IPS-20b (cell line): ENCODE data around the gene HTR7.

Source experiments
- H3K27ac ChIP-seq: one replicate; pipeline ENCODE4 v1.5.1; 2013; ENCODE audit warnings: low read length
- H3K27me3 ChIP-seq: 2 replicates; pipeline ENCODE4 v1.6.1; 2013; ENCODE audit warnings: mild to moderate bottlenecking, low read length, inconsistent platforms; ENCODE audit not compliant: insufficient read depth
- H3K36me3 ChIP-seq: 2 replicates; pipeline ENCODE4 v1.6.1; 2013; ENCODE audit warnings: low read depth, mild to moderate bottlenecking, inconsistent platforms, low read length, moderate library complexity; ENCODE audit not compliant: insufficient read depth
- H3K4me1 ChIP-seq: 2 replicates; pipeline ENCODE4 v1.6.1; 2013; ENCODE audit warnings: mild to moderate bottlenecking, control low read depth, inconsistent platforms, low read length, moderate library complexity; ENCODE audit not compliant: insufficient read depth
- H3K4me3 ChIP-seq: 2 replicates; pipeline ENCODE4 v1.5.1; 2013; ENCODE audit warnings: mild to moderate bottlenecking, low read length, inconsistent platforms
- H3K9ac ChIP-seq: 2 replicates; pipeline ENCODE4 v1.6.1; 2013; ENCODE audit warnings: low read depth, mild to moderate bottlenecking, inconsistent platforms, low read length, moderate library complexity
- H3K9me3 ChIP-seq: 2 replicates; pipeline ENCODE4 v1.6.1; 2013; ENCODE audit warnings: mild to moderate bottlenecking, low read depth, low read length, inconsistent platforms; ENCODE audit not compliant: insufficient read depth

Gene HTR7

DNA sequence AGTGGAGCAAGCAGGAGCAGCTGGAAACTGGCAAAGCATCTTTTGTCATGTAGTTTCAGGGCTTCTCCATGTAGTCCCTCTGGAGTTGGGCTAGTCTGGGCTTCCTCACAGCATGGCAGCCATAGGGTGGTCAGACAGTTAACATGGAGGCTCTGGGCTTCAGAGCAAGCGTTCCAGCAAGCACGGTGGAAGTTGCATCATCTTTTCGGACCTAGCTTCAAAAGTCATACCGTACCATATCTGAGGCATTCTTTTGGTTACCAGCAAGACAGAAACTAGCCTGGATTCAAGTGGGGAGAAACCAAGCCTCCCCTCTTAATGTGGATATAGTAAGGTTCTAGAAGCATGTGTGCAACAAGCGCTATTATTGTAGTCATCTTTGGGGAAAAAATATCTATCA lies 135.0 kb downstream of the HTR7 start:
- peaks cover 18% of the 10 kb centered on the region for H3K4me1 ChIP-seq
- H3K4me3 ChIP-seq = no peak overlapping the region
- H3K36me3 ChIP-seq = no peaks in the 10 kb centered on the region
- no peak overlapping the region for H3K27ac ChIP-seq
- H3K9me3 ChIP-seq = no peaks in the 10 kb centered on the region
- H3K9ac ChIP-seq = no peak overlapping the region
- no peaks in the 10 kb centered on the region for H3K27me3 ChIP-seq

GRCh38 chr10:90718182-90718581 lies 139.7 kb downstream of the HTR7 start:
- Histone ChIP-seq H3K9me3 (no peaks in the 10 kb centered on the region), H3K4me1 (no peaks in the 10 kb centered on the region), H3K36me3 (no peaks in the 10 kb centered on the region), H3K4me3 (no peak overlapping the region), H3K27ac (no peak overlapping the region), H3K9ac (no peak overlapping the region), H3K27me3 (no peaks in the 10 kb centered on the region)

DNA sequence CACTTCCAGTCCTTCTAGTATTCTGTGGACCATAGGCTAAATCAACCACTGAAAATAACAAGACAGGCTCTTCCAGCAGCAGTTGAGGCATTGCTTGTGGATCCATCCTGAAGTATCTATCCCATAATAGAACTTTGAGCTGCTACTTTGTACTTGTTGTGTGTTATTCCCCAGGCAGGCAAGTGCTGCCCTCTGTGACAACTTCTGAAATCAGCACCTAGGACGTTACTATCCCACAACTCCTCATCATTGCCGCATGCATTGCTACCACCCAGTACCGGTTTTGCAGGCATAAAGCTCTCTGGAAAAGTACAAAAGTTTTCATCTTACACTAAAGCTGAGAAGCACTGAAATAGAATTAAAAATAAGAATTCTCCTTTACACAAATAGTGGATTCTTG lies 145.3 kb downstream of the HTR7 start:
- Histone ChIP-seq H3K4me1 (no peaks in the 10 kb centered on the region), H3K9me3 (no peaks in the 10 kb centered on the region), H3K9ac (no peak overlapping the region), H3K36me3 (no peaks in the 10 kb centered on the region), H3K4me3 (no peak overlapping the region), H3K27me3 (no peaks in the 10 kb centered on the region), H3K27ac (no peak overlapping the region)

DNA sequence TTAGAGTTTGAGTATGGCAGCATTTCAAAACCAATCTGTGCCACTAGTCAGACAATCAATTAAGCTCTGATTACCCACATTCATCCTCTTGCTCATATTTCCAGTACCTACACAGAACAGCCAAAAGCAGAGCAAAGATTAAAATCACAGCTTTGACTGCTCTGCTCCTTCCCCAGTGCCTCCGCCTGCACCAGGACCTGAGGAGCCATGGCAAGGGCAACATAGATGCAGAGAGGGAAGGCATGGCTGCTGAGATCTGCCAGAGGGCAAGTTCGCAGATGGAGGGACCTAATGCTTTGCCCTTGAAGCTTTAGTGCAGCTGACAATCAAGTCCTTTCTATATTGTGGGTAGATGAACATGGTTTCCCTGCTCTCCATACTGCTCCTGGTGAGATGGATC lies 148.1 kb downstream of the HTR7 start:
- Histone ChIP-seq H3K9ac (no peak overlapping the region), H3K4me3 (no peak overlapping the region), H3K27me3 (no peaks in the 10 kb centered on the region)

DNA sequence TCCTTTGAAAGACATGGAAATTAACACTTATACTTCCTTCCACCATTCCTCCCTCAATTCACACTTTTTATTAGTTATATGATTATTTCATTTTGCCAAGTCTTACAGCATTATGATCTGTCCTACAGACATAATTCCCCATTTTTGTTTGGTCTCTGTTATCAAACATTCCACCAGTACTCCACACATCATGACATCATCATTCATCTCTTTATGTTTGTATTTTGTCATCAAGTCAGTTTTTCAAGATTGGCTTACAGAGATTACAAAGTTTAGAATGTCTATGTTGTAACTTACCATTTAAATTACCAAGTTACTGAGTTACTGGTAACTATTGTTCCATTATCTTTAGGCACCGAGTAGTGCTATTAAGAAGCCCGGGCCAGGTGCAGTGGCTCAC lies 150.2 kb downstream of the HTR7 start:
- no peaks in the 10 kb centered on the region for H3K36me3 ChIP-seq
- H3K9ac ChIP-seq = no peak overlapping the region
- H3K27me3 ChIP-seq = no peaks in the 10 kb centered on the region
- H3K4me3 ChIP-seq = no peak overlapping the region
- H3K4me1 ChIP-seq = no peaks in the 10 kb centered on the region
- H3K9me3 ChIP-seq = no peaks in the 10 kb centered on the region
- H3K27ac ChIP-seq = no peak overlapping the region

More for the DNA sequence above, 148.1 kb downstream of the HTR7 start:
- Histone ChIP-seq H3K4me1 (no peaks in the 10 kb centered on the region), H3K27ac (no peak overlapping the region), H3K36me3 (no peaks in the 10 kb centered on the region), H3K9me3 (no peaks in the 10 kb centered on the region)

DNA sequence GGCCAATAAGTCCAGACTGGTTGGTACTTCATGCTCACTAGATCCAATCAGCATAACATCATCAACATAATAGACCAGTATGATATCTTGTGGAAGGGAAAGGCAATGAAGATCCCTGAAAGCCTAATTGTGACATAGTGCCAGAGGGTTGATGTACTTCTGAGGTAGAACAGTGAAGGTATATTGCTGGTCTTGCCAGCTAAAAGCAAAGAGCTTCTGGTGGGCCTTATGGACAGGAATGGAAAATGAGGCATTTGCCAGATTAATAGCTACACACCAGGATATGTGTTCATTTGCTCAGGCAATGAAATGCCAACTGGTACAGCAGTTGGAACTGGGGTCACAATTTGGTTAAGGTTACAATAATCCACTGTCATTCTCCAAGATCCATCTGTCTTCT lies 156.4 kb downstream of the HTR7 start:
- Histone ChIP-seq H3K9me3 (no peaks in the 10 kb centered on the region), H3K4me3 (no peak overlapping the region), H3K27ac (no peak overlapping the region), H3K9ac (no peak overlapping the region), H3K27me3 (no peaks in the 10 kb centered on the region), H3K4me1 (no peaks in the 10 kb centered on the region), H3K36me3 (no peaks in the 10 kb centered on the region)

DNA sequence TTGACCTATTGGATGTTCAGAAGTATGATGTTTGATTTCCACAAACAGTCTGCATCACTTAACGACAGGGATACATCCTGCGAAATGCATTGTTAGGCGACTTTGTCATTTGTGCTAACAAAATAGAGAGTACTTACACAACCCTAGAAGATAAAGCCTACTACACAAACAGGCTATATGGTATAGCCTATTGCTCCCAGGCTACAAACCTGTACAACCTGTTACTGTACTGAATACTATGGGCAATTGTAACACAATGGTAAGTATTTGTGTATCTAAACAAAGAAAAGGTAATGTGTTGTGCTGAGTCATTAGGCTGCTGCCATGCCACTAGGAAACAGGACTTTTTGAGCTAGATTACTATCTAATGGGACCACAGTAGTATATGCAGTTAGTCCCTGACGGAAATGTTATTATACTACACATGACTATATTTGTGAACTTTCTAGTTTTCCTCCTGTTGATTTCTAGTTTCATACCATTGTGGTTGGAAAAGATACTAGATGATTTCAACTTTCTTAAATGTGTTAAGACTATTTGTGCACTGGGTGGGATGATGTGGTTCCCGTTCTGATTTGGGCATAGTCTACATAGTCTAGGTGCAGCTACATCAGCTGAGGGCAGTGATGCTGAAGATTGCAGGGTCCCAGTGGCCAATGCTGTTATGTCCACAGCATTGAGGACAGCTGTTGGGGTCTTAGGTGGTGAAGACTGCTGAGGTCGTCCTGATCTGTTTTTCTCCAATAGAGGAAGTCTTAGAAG lies 161.7 kb downstream of the HTR7 start:
- Histone ChIP-seq H3K27ac (no peak overlapping the region), H3K9me3 (no peaks in the 10 kb centered on the region; the same call in 1 of the 2 replicates)

More for the DNA sequence above, 161.7 kb downstream of the HTR7 start:
- no peak overlapping the region for H3K4me3 ChIP-seq
- H3K9ac ChIP-seq = no peak overlapping the region
- H3K36me3 ChIP-seq = no peaks in the 10 kb centered on the region
- H3K4me1 ChIP-seq = no peaks in the 10 kb centered on the region
- H3K27me3 ChIP-seq = no peaks in the 10 kb centered on the region
